ENCODE measurements around the gene ZFC3H1. TPM values are rescaled to one million over a fixed set of nuclear protein-coding genes. Genes with fewer than 3 reads are reported as not detected.
A peak's percentile ranks its signal among the peaks of the same experiment; 100 is the strongest.
"Not testable (repeated sequence)": the region's sequence is repeated elsewhere in the genome, so short reads cannot be mapped to it uniquely, and the experiment has no call there.

ZFC3H1 gene
- total RNA-seq, 1 donor from 2014 or later, result 37.9 TPM

DNA sequence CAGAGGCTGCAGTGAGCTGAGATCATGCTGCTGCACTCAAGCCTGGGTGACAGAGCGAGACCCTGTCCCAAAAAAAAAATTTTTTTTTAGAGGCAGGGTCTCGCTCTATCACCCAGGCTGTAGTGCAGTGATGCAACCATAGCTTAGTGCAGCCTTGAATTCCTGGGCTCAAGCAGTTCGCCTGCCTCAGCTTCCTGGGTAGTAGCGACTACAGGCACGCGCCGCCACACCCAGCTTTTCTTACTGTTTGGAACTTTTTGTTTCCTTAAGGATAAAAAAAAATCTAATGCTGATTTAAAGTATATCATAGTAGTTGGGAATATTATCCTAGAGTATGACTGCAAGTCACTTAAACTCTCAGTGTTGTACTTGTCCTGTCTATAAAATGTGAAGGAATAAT lies 29.5 kb upstream of the ZFC3H1 start:
- Mint-ChIP-seq H3K27ac (no peak overlapping the region), H3K9me3 (no peaks in the 10 kb centered on the region), H3K4me3 (no peak overlapping the region), H3K4me1 (peaks cover 20% of the 10 kb centered on the region), H3K36me3 (peaks cover 9% of the 10 kb centered on the region), H3K27me3 (ENCODE audit: insufficient read depth, low read depth) (no peaks in the 10 kb centered on the region)
- no peaks in the 10 kb centered on the region for H3K4me1 ChIP-seq
- DNase-seq (ENCODE audit: low spot score), result no peak
- H3K27me3 ChIP-seq, result no peaks in the 10 kb centered on the region
- H4K20me1 ChIP-seq (ENCODE audit: low read depth), result no peaks in the 10 kb centered on the region
- no peak overlapping the region for H3K9ac ChIP-seq
- TF ChIP-seq EZH2 (IDR thresholded peaks at IDR 0.05) (no peak), EZH2phosphoT487 (IDR thresholded peaks at IDR 0.05) (no peak)
- TF ChIP-seq, protein P1, sequence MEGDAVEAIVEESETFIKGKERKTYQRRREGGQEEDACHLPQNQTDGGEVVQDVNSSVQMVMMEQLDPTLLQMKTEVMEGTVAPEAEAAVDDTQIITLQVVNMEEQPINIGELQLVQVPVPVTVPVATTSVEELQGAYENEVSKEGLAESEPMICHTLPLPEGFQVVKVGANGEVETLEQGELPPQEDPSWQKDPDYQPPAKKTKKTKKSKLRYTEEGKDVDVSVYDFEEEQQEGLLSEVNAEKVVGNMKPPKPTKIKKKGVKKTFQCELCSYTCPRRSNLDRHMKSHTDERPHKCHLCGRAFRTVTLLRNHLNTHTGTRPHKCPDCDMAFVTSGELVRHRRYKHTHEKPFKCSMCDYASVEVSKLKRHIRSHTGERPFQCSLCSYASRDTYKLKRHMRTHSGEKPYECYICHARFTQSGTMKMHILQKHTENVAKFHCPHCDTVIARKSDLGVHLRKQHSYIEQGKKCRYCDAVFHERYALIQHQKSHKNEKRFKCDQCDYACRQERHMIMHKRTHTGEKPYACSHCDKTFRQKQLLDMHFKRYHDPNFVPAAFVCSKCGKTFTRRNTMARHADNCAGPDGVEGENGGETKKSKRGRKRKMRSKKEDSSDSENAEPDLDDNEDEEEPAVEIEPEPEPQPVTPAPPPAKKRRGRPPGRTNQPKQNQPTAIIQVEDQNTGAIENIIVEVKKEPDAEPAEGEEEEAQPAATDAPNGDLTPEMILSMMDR (IDR thresholded peaks at IDR 0.05), result no peak
- no peak overlapping the region for H3K4me2 ChIP-seq
- H3K9me3 ChIP-seq (ENCODE audit: low read depth), result no peaks in the 10 kb centered on the region
- no peaks in the 10 kb centered on the region for H3F3A ChIP-seq (ENCODE audit: low read depth)
- H3K79me2 ChIP-seq (ENCODE audit: low read depth), result no peaks in the 10 kb centered on the region
- no peak overlapping the region for H2AFZ ChIP-seq (replicated peaks)
- H3K4me3 ChIP-seq, result no peak overlapping the region
- no peaks in the 10 kb centered on the region for H3K36me3 ChIP-seq
- H3K27ac ChIP-seq, result no peak overlapping the region

DNA sequence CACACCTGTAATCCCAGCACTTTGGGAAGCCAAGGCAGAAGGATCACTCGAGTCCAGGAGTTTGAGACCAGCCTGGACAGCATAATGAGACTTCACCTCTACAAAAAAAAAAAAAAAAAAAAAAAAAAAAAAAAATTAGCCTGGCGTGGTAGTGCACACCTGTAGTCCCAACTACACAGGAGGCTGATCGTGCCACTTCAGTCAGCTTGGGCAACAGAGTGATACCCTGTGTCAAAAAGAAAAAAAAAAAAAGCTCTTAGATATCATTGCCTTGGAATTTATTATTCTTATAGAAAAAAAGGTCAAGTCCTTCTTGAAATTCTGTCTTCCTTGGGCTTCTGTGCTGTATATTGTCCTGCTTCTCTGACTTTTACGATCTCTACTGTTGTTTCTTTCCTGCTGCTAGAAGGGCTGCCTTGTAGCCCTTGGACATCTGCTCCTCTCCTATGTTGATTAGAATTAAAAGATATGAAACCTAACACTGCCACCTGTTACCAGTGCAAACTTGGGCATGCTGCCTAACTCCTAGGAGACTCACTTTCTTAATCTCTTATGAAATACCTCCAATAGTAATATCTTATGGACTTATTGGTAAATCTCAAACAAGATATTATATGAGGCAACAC lies 28.0 kb upstream of the ZFC3H1 start:
- Mint-ChIP-seq H3K4me1 (peaks cover 27% of the 10 kb centered on the region), H3K36me3 (peaks cover 4% of the 10 kb centered on the region), H3K4me3 (no peak overlapping the region), H3K27me3 (ENCODE audit: insufficient read depth, low read depth) (no peaks in the 10 kb centered on the region), H3K9me3 (no peaks in the 10 kb centered on the region), H3K27ac (no peak overlapping the region)
- no peaks in the 10 kb centered on the region for H4K20me1 ChIP-seq (ENCODE audit: low read depth)
- no peaks in the 10 kb centered on the region for H3K27me3 ChIP-seq
- H3K9ac ChIP-seq, result no peak overlapping the region
- no peak overlapping the region for H2AFZ ChIP-seq (replicated peaks)
- no peaks in the 10 kb centered on the region for H3K9me3 ChIP-seq (ENCODE audit: low read depth)
- no peak for DNase-seq (ENCODE audit: low spot score)
- H3F3A ChIP-seq (ENCODE audit: low read depth), result no peaks in the 10 kb centered on the region
- no peak overlapping the region for H3K27ac ChIP-seq
- no peak overlapping the region for H3K4me2 ChIP-seq
- H3K36me3 ChIP-seq, result no peaks in the 10 kb centered on the region
- no peak for TF ChIP-seq EZH2 (IDR thresholded peaks at IDR 0.05)
- no peak for TF ChIP-seq EZH2phosphoT487 (IDR thresholded peaks at IDR 0.05)
- TF ChIP-seq, protein P1 (IDR thresholded peaks at IDR 0.05), result no peak
- H3K79me2 ChIP-seq (ENCODE audit: low read depth), result peaks cover 8% of the 10 kb centered on the region
- no peak overlapping the region for H3K4me3 ChIP-seq
- peaks cover 7% of the 10 kb centered on the region for H3K4me1 ChIP-seq

DNA sequence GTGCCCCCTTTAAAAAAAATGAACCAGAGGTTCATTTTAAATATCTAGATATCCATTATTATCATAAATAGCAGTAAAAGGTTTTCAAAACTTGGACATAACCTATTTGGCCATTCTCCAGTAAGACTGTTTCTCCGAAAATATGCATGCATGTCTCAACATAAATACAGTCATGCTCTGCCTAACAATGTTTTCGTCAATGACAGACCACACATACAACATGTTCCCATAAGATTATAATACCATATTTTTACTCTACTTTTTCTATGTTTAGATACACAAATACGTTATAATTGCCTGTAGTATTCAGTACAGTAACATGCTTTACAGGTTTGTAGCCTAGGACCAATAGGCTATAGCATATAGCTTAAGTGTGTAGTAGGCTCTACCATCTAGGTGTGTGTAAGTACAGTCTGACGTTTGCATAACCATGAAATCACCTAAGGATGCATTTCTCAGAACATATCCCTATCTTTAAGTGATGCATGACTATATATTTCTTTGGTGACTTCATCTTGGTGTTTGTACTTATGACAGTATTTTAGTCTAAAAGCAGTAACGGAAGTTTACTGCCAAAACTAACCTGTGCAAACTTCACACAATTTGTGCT lies 25.4 kb upstream of the ZFC3H1 start:
- H3K4me2 ChIP-seq, result no peak overlapping the region
- H2AFZ ChIP-seq (replicated peaks), result no peak overlapping the region
- TF ChIP-seq, protein P1 (IDR thresholded peaks at IDR 0.05), result no peak
- no peak for TF ChIP-seq EZH2phosphoT487 (IDR thresholded peaks at IDR 0.05)

GRCh38 chr12:71687172-71687571 lies 23.5 kb upstream of the ZFC3H1 start:
- H3K27ac Mint-ChIP-seq; H3K9ac ChIP-seq; H3K9me3 ChIP-seq (ENCODE audit: low read depth); H3K36me3 ChIP-seq; H3F3A ChIP-seq (ENCODE audit: low read depth); H3K4me1 ChIP-seq; H4K20me1 ChIP-seq (ENCODE audit: low read depth); H3K27me3 Mint-ChIP-seq (ENCODE audit: insufficient read depth, low read depth); H2AFZ ChIP-seq (replicated peaks); H3K36me3 Mint-ChIP-seq; DNase-seq (ENCODE audit: low spot score); H3K27me3 ChIP-seq; H3K27ac ChIP-seq; H3K79me2 ChIP-seq (ENCODE audit: low read depth); H3K9me3 Mint-ChIP-seq: not testable (repeated sequence)
- H3K4me3 Mint-ChIP-seq, result peak overlapping the region; percentile 99
- H3K4me2 ChIP-seq, result peak overlapping the region; percentile 82
- H3K4me1 Mint-ChIP-seq, result peaks cover 14% of the 10 kb centered on the region
- peak overlapping the region; percentile 78 for H3K4me3 ChIP-seq

More for the DNA sequence above, 25.4 kb upstream of the ZFC3H1 start:
- Histone ChIP-seq H3K4me3 (no peak overlapping the region), H3K9me3 (ENCODE audit: low read depth) (no peaks in the 10 kb centered on the region), H3K27ac (no peak overlapping the region), H4K20me1 (ENCODE audit: low read depth) (no peaks in the 10 kb centered on the region), H3K4me1 (peaks cover 7% of the 10 kb centered on the region), H3K9ac (no peak overlapping the region), H3K79me2 (ENCODE audit: low read depth) (peaks cover 9% of the 10 kb centered on the region), H3K27me3 (no peaks in the 10 kb centered on the region), H3K36me3 (no peaks in the 10 kb centered on the region), H3F3A (ENCODE audit: low read depth) (peaks cover 3% of the 10 kb centered on the region)
- no peaks in the 10 kb centered on the region for H3K27me3 Mint-ChIP-seq (ENCODE audit: insufficient read depth, low read depth)
- H3K27ac Mint-ChIP-seq, result no peak overlapping the region
- no peaks in the 10 kb centered on the region for H3K36me3 Mint-ChIP-seq
- H3K4me1 Mint-ChIP-seq, result peaks cover 21% of the 10 kb centered on the region
- no peak overlapping the region for H3K4me3 Mint-ChIP-seq
- DNase-seq (ENCODE audit: low spot score), result no peak
- H3K9me3 Mint-ChIP-seq, result no peaks in the 10 kb centered on the region
